Measurements from ENCODE around the gene EEF1G. TPM values are rescaled to one million over a fixed set of nuclear protein-coding genes. Genes with fewer than 3 reads are reported as not detected.

The EEF1G gene
- total RNA-seq, 4 donors from 2014 or later = 1,301 to 1,426 (median 1,363) TPM

DNA sequence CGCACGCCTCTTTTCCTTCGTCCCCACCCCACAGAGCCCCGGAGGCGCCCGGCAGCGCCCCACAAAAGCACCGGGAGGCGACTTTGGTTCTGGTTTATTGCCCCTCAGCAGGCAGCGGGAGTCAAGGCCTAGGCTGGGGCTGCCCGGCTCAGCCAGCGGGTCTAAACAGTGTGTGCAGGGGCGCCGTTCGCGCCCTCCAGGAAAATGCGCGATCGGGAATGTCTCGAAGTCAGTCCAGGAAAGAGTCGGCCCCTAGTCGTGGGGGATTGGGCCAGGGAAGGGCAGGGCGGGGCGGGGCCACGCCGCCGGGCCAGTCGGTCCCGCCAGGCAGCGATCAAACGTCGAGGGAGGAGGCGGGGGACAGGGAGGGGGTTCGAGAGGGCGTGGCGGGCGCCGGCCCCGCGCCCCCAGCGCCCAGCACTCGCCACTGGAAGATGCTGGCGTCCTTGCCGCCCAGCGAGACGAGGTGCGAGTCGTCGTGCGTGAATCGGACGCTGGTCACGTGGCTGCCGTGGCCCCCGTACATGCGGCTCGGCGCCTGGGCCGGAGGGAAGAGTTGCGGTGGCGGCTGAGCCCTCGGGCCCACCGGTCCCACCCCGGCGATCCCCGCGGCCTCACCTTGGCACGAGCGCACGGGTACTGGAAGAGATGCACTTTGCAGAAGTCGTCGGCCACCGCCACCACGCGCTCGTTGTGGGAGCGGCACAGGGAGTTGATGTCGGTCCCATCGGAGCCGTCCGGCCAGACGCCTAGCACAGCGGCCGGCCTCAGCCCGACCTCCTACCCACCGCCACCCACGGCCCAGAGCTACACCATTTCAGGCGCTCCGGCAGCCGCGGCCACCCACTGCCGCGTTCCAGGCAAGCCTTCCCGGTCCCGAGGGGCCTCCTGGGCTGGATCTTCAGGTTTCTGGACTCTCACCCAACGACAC is 28.7 kb upstream of the EEF1G start:
- peak; percentile 67 to 73 for DNase-seq
- H3K4me1 ChIP-seq = peaks cover 9 to 10% of the 10 kb centered on the region in 2 donors
- intact Hi-C loops (cut with DNase I; ENCODE audit: low total_unique reads) = no loop called here
- no peaks in the 10 kb centered on the region for H3K9me3 ChIP-seq
- peak overlapping the region; percentile 58 to 80 for H3K4me3 ChIP-seq
- peak overlapping the region; percentile 90 to 94 for H3K27ac ChIP-seq
- no peaks in the 10 kb centered on the region for H3K27me3 ChIP-seq
- H3K36me3 ChIP-seq = no peaks in the 10 kb centered on the region
- TF ChIP-seq CTCF (IDR thresholded peaks at IDR 0.05) (peak in 2 of 4 experiments; percentile 27 to 34), POLR2A (IDR thresholded peaks at IDR 0.05) (no peak)

GRCh38 chr11:62601372-62602140 is 27.9 kb upstream of the EEF1G start, which contains the start of gene MTA2:
TSS of gene MTA2 (minus strand) at chr11:62601865. CDS start at chr11:62601450, 415 bp downstream.
- Histone ChIP-seq H3K4me3 (peak within 1 kb of the TSS; percentile 58 to 80), H3K36me3 (no peaks in the 10 kb centered on the region), H3K4me1 (peaks cover 9 to 10% of the 10 kb centered on the region in 2 donors), H3K9me3 (no peaks in the 10 kb centered on the region), H3K27ac (peak within 1 kb of the TSS; percentile 90 to 94), H3K27me3 (no peaks in the 10 kb centered on the region)
- TF ChIP-seq POLR2A (IDR thresholded peaks at IDR 0.05) (peak in 1 of 2 donors; percentile 59), CTCF (IDR thresholded peaks at IDR 0.05) (no peak)
- DNase-seq = peak; percentile 98 to 99
- intact Hi-C loops (cut with DNase I; ENCODE audit: low total_unique reads) = no loop called here

DNA sequence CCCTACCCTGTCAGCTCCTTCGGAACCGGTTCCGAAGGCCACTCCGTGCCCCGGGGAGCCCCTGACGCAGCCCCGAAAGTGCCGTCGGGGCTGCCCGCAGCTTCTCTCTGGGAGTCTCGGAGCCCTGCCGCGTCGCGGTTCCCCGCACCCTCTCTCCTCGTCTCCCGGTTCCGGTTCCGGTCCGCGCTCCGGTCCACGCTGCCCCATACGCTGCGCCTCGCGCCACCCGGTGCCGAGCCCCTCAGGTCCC is 27.4 kb upstream of the EEF1G start:
- Histone ChIP-seq H3K36me3 (no peaks in the 10 kb centered on the region), H3K27me3 (no peaks in the 10 kb centered on the region), H3K4me1 (peaks cover 9 to 10% of the 10 kb centered on the region in 2 donors), H3K9me3 (no peaks in the 10 kb centered on the region), H3K27ac (peak overlapping the region; percentile 90 to 94), H3K4me3 (peak overlapping the region; percentile 58 to 80)
- intact Hi-C loops (cut with DNase I; ENCODE audit: low total_unique reads) = no loop called here
- DNase-seq = peak in 1 of 2 donors; percentile 63
- no peak for TF ChIP-seq CTCF (IDR thresholded peaks at IDR 0.05)

DNA sequence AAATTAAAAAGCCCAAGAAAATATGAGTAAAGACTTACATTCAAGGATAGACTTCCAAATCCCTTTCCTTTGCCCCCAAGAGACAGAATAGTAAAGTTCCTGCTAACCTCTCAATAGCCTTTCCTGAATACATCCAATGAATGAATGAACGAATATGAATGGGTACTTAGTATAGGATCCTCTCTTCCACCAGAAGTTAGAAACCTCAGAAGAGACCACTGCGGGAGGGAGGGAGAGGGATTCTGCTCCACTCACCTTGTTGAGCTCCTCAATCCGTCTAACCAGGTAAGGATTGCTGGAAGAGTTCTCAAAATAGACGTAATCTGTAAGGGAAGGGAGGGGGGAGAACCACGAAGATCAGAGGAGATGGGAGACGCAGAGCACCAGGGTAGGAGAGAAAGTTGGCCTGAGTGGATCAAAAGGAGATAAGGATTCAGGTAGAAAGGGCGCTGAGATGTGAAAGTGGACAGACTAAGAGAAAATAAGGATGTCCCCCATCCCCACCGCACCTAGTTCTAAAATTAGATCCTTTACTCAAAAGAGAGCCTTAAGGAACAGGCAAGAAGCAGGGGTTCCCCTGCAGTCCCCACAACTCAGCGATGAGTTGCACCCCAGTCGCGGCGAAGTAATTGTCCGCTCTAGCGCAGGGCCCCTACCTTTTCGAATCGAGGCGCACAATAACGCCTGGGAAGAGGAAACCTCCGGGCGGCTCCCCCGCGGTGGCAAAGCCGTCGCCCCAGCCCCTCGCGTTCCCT is 26.9 kb upstream of the EEF1G start:
- Histone ChIP-seq H3K36me3 (no peaks in the 10 kb centered on the region), H3K9me3 (no peaks in the 10 kb centered on the region)

More for the DNA sequence above, 26.9 kb upstream of the EEF1G start:
- Histone ChIP-seq H3K27me3 (no peaks in the 10 kb centered on the region), H3K4me3 (peak overlapping the region; percentile 58 to 80), H3K4me1 (peaks cover 9 to 10% of the 10 kb centered on the region in 2 donors), H3K27ac (peak overlapping the region; percentile 90 to 94)
- DNase-seq = no peak
- no peak for TF ChIP-seq CTCF (IDR thresholded peaks at IDR 0.05)
- TF ChIP-seq POLR2A (IDR thresholded peaks at IDR 0.05) = no peak
- intact Hi-C loops (cut with DNase I; ENCODE audit: low total_unique reads) = no loop called here

All from uterus (tissue), 4 donors.